ENCODE results near the gene OR13C4.

DNA sequence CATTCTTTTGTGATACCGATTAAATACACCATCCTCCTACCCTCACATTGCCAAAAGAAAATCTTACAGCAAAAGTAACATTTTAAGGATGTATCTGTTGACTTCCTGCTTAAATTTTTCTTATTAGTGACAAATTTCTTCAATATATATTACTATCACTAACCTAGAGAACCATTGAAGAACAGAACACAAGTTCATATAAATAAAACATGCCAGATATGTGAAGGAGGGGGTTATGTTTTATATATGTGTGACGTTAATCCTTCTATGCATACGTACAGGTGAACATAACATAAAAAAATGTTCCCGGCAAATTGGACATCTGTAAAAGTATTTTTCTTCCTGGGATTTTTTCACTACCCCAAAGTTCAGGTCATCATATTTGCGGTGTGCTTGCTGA, 23.0 kb downstream of the OR13C4 start, which contains the start of gene OR13F1:
- TF ChIP-seq, protein P1, sequence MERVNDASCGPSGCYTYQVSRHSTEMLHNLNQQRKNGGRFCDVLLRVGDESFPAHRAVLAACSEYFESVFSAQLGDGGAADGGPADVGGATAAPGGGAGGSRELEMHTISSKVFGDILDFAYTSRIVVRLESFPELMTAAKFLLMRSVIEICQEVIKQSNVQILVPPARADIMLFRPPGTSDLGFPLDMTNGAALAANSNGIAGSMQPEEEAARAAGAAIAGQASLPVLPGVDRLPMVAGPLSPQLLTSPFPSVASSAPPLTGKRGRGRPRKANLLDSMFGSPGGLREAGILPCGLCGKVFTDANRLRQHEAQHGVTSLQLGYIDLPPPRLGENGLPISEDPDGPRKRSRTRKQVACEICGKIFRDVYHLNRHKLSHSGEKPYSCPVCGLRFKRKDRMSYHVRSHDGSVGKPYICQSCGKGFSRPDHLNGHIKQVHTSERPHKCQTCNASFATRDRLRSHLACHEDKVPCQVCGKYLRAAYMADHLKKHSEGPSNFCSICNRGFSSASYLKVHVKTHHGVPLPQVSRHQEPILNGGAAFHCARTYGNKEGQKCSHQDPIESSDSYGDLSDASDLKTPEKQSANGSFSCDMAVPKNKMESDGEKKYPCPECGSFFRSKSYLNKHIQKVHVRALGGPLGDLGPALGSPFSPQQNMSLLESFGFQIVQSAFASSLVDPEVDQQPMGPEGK (CRISPR knock-in tag; IDR thresholded peaks at IDR 0.05; ENCODE audit: borderline replicate concordance), result no peak
- TF ChIP-seq ZNF8 (CRISPR knock-in tag; IDR thresholded peaks at IDR 0.05) (no peak), TOX (CRISPR knock-in tag; IDR thresholded peaks at IDR 0.05; ENCODE audit: borderline replicate concordance) (no peak), ZFP30 (CRISPR knock-in tag; IDR thresholded peaks at IDR 0.05) (no peak), ZC3H10 (CRISPR knock-in tag; IDR thresholded peaks at IDR 0.05) (no peak), CSDC2 (CRISPR knock-in tag; IDR thresholded peaks at IDR 0.05) (no peak), PPARA (CRISPR knock-in tag; IDR thresholded peaks at IDR 0.05; ENCODE audit: borderline replicate concordance) (no peak), ISL1 (CRISPR knock-in tag; IDR thresholded peaks at IDR 0.05) (no peak), ZFP3 (CRISPR knock-in tag; IDR thresholded peaks at IDR 0.05) (no peak), RARB (CRISPR knock-in tag; IDR thresholded peaks at IDR 0.05) (no peak)
- TF ChIP-seq, protein P2, sequence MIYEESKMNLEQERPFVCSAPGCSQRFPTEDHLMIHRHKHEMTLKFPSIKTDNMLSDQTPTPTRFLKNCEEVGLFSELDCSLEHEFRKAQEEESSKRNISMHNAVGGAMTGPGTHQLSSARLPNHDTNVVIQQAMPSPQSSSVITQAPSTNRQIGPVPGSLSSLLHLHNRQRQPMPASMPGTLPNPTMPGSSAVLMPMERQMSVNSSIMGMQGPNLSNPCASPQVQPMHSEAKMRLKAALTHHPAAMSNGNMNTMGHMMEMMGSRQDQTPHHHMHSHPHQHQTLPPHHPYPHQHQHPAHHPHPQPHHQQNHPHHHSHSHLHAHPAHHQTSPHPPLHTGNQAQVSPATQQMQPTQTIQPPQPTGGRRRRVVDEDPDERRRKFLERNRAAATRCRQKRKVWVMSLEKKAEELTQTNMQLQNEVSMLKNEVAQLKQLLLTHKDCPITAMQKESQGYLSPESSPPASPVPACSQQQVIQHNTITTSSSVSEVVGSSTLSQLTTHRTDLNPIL (CRISPR knock-in tag; IDR thresholded peaks at IDR 0.05; ENCODE audit: low read depth), result no peak
- TF ChIP-seq, protein P3, sequence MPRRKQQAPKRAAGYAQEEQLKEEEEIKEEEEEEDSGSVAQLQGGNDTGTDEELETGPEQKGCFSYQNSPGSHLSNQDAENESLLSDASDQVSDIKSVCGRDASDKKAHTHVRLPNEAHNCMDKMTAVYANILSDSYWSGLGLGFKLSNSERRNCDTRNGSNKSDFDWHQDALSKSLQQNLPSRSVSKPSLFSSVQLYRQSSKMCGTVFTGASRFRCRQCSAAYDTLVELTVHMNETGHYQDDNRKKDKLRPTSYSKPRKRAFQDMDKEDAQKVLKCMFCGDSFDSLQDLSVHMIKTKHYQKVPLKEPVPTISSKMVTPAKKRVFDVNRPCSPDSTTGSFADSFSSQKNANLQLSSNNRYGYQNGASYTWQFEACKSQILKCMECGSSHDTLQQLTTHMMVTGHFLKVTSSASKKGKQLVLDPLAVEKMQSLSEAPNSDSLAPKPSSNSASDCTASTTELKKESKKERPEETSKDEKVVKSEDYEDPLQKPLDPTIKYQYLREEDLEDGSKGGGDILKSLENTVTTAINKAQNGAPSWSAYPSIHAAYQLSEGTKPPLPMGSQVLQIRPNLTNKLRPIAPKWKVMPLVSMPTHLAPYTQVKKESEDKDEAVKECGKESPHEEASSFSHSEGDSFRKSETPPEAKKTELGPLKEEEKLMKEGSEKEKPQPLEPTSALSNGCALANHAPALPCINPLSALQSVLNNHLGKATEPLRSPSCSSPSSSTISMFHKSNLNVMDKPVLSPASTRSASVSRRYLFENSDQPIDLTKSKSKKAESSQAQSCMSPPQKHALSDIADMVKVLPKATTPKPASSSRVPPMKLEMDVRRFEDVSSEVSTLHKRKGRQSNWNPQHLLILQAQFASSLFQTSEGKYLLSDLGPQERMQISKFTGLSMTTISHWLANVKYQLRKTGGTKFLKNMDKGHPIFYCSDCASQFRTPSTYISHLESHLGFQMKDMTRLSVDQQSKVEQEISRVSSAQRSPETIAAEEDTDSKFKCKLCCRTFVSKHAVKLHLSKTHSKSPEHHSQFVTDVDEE (CRISPR knock-in tag; IDR thresholded peaks at IDR 0.05), result no peak

All from SK-N-SH treated with all-trans-retinoic acid at 6 μM for 48 hours (cell line).